K562 (cell line): ENCODE measurements around the gene YPEL3. TPM values are rescaled to one million over a fixed set of nuclear protein-coding genes. Genes with fewer than 3 reads are reported as not detected.

Experiments used
- CBX8 ChIP-seq: fragments of 200-600 bp; sonication (generic); IDR thresholded peaks from 2 replicates; pipeline ENCODE4 v1.6.1; 2012; ENCODE audit warnings: borderline replicate concordance, mixed run types, low read depth, mild to moderate bottlenecking, moderate library complexity, mixed read lengths, low read length, control low read depth, inconsistent platforms; ENCODE audit not compliant: poor library complexity, severe bottlenecking; ENCODE audit errors: extremely low read depth
- ERF ChIP-seq: fragments of 450-650 bp; formaldehyde crosslinking; IDR thresholded peaks from 2 replicates; pipeline ENCODE4 v1.4.0; 2020; ENCODE audit warnings: mild to moderate bottlenecking, mixed read lengths
- GTF2B ChIP-seq: IDR thresholded peaks from 2 replicates; pipeline ENCODE4 v1.6.1; 2011; ENCODE audit not compliant: insufficient read length; ENCODE audit errors: extremely low read depth
- HIVEP1 ChIP-seq: fragments of 250-450 bp; sonication (Bioruptor Pico); IDR thresholded peaks from 2 replicates; pipeline ENCODE4 v1.4.0; 2020; ENCODE audit warnings: mild to moderate bottlenecking
- HNRNPLL ChIP-seq: fragments of 200-400 bp; formaldehyde crosslinking; IDR thresholded peaks from 2 replicates; pipeline ENCODE4 v1.6.1; 2017; ENCODE audit warnings: low read length, low read depth, mild to moderate bottlenecking; ENCODE audit not compliant: poor library complexity, severe bottlenecking
- JUNB ChIP-seq: fragments of 450-650 bp; formaldehyde crosslinking; conservative IDR thresholded peaks from 2 replicates; pipeline ENCODE4 v1.4.0; 2020; ENCODE audit warnings: mild to moderate bottlenecking
- NFATC3 ChIP-seq: fragments of 450-650 bp; IDR thresholded peaks from 2 replicates; pipeline ENCODE4 v1.6.1; 2017; ENCODE audit warnings: mild to moderate bottlenecking
- NFE2 ChIP-seq: IDR thresholded peaks from 2 replicates; pipeline ENCODE4 v1.6.1; 2014; ENCODE audit warnings: antibody characterized with exemption, low read depth
- NFRKB ChIP-seq: fragments of 450-650 bp; IDR thresholded peaks from 2 replicates; pipeline ENCODE4 v1.6.1; 2016; ENCODE audit warnings: low read depth
- SRF ChIP-seq, 2 experiments: fragments of 250-450, 450-650 bp in 1 of 2; sonication (Bioruptor Pico) in 1 of 2; sonication (generic) in 1 of 2; formaldehyde crosslinking; IDR thresholded peaks; 2 replicates each; pipeline versions ENCODE4 v1.5.0 to v1.5.1; 2020 to 2022; ENCODE audit warnings: mild to moderate bottlenecking in 1 of 2, missing genetic modification reagents in 1 of 2
- ZMIZ1 ChIP-seq, 2 experiments: fragments of 150-350 bp in 1 of 2; IDR thresholded peaks; 2 replicates each; pipeline ENCODE4 v1.6.1; 2012 to 2016; ENCODE audit warnings: low read depth in 2 of 2, low read length in 2 of 2, mild to moderate bottlenecking in 1 of 2, moderate library complexity in 1 of 2
- ZNF217 ChIP-seq: sonication (generic); formaldehyde crosslinking; IDR thresholded peaks from 2 replicates; pipeline ENCODE4 v1.8.0; 2022; ENCODE audit warnings: mild to moderate bottlenecking, missing genetic modification reagents
- ZNF318 ChIP-seq, 2 experiments: fragments of 450-650 bp; IDR thresholded peaks; 2 replicates each; pipeline ENCODE4 v1.6.1; 2016; ENCODE audit warnings: mild to moderate bottlenecking in 2 of 2, borderline replicate concordance in 1 of 2, low read depth in 1 of 2, moderate library complexity in 1 of 2
- ZZZ3 ChIP-seq: fragments of 450-650 bp; IDR thresholded peaks from 2 replicates; pipeline ENCODE4 v1.6.1; 2016; ENCODE audit warnings: antibody characterized with exemption, mild to moderate bottlenecking, moderate library complexity
- polyA plus RNA-seq, 8 experiments: library from polyadenylated mRNA; depleted of rRNA in 4 of 8; stranded (reverse) in 5 of 8; unstranded in 3 of 8; fragments of >200 nt; fragmentation: Nextera tagmentation in 2 of 8; fragmentation: Illumina TruSeq in 1 of 8; extraction: Ambion mirVana in 2 of 8; extraction: Trizol in 1 of 8; gene quantifications; 2 replicates each; pipeline versions ENCODE4 v1.2.1 to v1.2.3, GENCODE V29; 2011 to 2014; ENCODE audit warnings: inconsistent platforms in 1 of 8, missing spikeins in 1 of 8
- total RNA-seq, 7 experiments: library from RNA; depleted of rRNA in 6 of 7; stranded (reverse); fragments of >200 nt in 6 of 7; fragmentation: Illumina TruSeq in 2 of 7; extraction: Trizol in 2 of 7; gene quantifications; 2 replicates each; pipeline versions ENCODE4 v1.2.1 to v1.2.3, GENCODE V29; 2011 to 2021; ENCODE audit warnings: low replicate concordance in 1 of 7

Gene YPEL3
- total and polyA plus RNA-seq, 9 of the 15 experiments (the other 6 are each of a cell fraction or from before 2014, with no cell fraction given) = 0.41 to 15.0 (median 2.9) TPM

- no peak for TF ChIP-seq ZMIZ1 (IDR thresholded peaks at IDR 0.05; ENCODE audit: low read depth in 2 of 2, low read length in 2 of 2)
- no peak for TF ChIP-seq ZNF217 (CRISPR knock-in tag)
- no peak for TF ChIP-seq NFATC3
- peak; percentile 29; the same call in 1 of the 2 replicates for TF ChIP-seq HIVEP1 (CRISPR knock-in tag)
- peak; percentile 86 for TF ChIP-seq HNRNPLL
- no peak for TF ChIP-seq JUNB (CRISPR knock-in tag)
- TF ChIP-seq CBX8 = no peak
- TF ChIP-seq GTF2B = peak; percentile 25
- TF ChIP-seq NFRKB = peak; percentile 76
- TF ChIP-seq SRF (CRISPR knock-in tag; IDR thresholded peaks at IDR 0.05) = peak in 1 of 2 experiments; percentile 92; a peak in 2 of 4 replicates
- TF ChIP-seq ZZZ3 = no peak
- TF ChIP-seq ZNF318 (IDR thresholded peaks at IDR 0.05; ENCODE audit: borderline replicate concordance in 1 of 2, low read depth in 1 of 2) = no peak
- TF ChIP-seq NFE2 = peak; percentile 99
- TF ChIP-seq ERF (CRISPR knock-in tag) = peak; percentile 97
Observed at GRCh38 chr16:30065102-30065942, 30.7 kb downstream of the YPEL3 start, which contains the start of gene ALDOA (continued).
